Motor neuron (in vitro differentiated cells): ENCODE results near the gene DLGAP4. TPM values are rescaled to one million over a fixed set of nuclear protein-coding genes. Genes with fewer than 3 reads are reported as not detected.
A peak's percentile ranks its signal among the peaks of the same experiment; 100 is the strongest.
"Not testable (repeated sequence)": the region's sequence is repeated elsewhere in the genome, so short reads cannot be mapped to it uniquely, and the experiment has no call there.

ENCODE experiments used
- ATAC-seq, 8 experiments: fragments of 200-7000 bp; cut with Tn5 transposase; replicated peaks in 6 of 8; 2 replicates each; pipeline ENCODE4 v1.8.0; 2021; ENCODE audit warnings: mild to moderate bottlenecking in 8 of 8, moderate library complexity in 8 of 8
- H3K27ac ChIP-seq, 2 donors: fragments of 250-450 bp; sonication (Bioruptor Pico); 2 replicates each; pipeline ENCODE4 v1.9.0; 2021; ENCODE audit warnings: antibody characterized with exemption in 2 of 2, mild to moderate bottlenecking in 2 of 2, moderate library complexity in 1 of 2
- H3K4me1 ChIP-seq, 2 donors: fragments of 250-450 bp; sonication (Bioruptor Pico); replicated peaks in 1 of 2; 2 replicates each; pipeline ENCODE4 v1.6.1; 2021; ENCODE audit warnings: antibody characterized with exemption in 2 of 2, mild to moderate bottlenecking in 2 of 2, moderate library complexity in 1 of 2
- H3K4me3 ChIP-seq, 5 donors: fragments of 250-450 bp; sonication (Bioruptor Pico); 2 replicates each; pipeline ENCODE4 v1.9.0; 2021; ENCODE audit warnings: antibody characterized with exemption in 5 of 5, mild to moderate bottlenecking in 5 of 5, moderate library complexity in 4 of 5
- WGBS, 10 experiments: fragments of 450-650 bp; shearing (Covaris generic); methylation state at CpG; one replicate each; pipeline ENCODE4 v1.0.0; 2022; 5-methylcytosine and 5-hydroxymethylcytosine counted together
- in situ Hi-C, 9 experiments: fragments of 400-800 bp; cut with MboI; loops; one replicate each; pipeline ENCODE4 v1.15.0; 2021; ENCODE audit warnings: low sequenced_read_pairs in 9 of 9, low pct_unique_long_range_greater_than_20kb in 2 of 9; ENCODE audit not compliant: unreplicated experiment in 9 of 9
- total RNA-seq, 8 experiments: library from RNA; unstranded; fragments of 300-600 nt; gene quantifications; 2 replicates each; pipeline versions ENCODE4 v1.2.3 to v1.2.4, GENCODE V29; 2022

The DLGAP4 gene
- total RNA-seq, 8 experiments from 2014 or later, result 13.3 to 51.8 (median 40.0) TPM

DNA sequence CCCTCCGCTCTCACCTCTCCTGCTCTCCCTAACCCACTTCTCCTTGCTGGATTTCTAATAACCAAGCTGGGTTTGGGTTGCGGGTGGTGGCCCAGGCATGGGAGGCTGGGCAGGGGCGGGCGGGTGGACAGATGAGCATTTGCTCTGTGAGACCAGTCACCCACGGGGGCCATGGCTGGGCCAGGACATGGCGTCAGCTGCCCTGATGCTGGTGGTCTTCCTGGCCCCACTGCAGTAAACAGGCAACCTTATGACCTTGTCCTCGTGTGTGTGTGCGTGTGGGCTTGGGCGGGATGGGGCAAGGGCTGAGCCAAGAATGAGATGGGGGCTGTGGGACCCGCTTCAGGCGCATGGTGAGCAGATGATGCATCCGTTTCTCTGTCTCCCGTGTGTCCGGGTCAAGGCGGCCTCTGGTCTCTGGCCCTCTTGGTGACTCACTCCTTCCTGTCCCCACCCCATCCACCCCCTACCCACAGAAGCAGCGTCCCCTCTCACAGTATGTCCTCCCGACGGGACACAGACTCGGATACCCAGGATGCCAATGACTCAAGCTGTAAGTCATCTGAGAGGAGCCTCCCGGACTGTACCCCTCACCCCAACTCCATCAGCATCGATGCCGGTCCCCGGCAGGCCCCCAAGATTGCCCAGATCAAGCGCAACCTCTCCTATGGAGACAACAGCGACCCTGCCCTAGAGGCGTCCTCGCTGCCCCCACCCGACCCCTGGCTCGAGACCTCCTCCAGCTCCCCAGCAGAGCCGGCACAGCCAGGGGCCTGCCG is 193.8 kb downstream of the DLGAP4 start:
- in situ Hi-C loops, result no loop called here
- peak in 1 of 8 experiments; percentile 13 for ATAC-seq
- 20 to 100% (median 100%) methylated on average over 1 of the region's 31 CpGs; no CpG with 5 or more reads in 7 of the 10 experiments for WGBS, 10 experiments
- Histone ChIP-seq H3K27ac (no peak overlapping the region), H3K4me1 (no peaks in the 10 kb centered on the region), H3K4me3 (no peak overlapping the region)

GRCh38 chr20:36501367-36502006 is 195.3 kb downstream of the DLGAP4 start:
- Histone ChIP-seq H3K4me3 (no peak overlapping the region), H3K27ac (no peak overlapping the region), H3K4me1 (no peaks in the 10 kb centered on the region)
- in situ Hi-C loops, result no loop called here
- ATAC-seq, result no peak
- WGBS, 10 experiments, result 71 to 100% (median 96%) methylated on average over 1 to 2 of the region's 3 CpGs; no CpG with 5 or more reads in 4 of the 10 experiments

GRCh38 chr20:36504295-36504694 is 198.2 kb downstream of the DLGAP4 start:
- WGBS, 10 experiments, result 82 to 100% (median 100%) methylated on average over 1 to 4 of the region's 4 CpGs; no CpG with 5 or more reads in 1 of the 10 experiments

GRCh38 chr20:36506253-36506652 is 200.1 kb downstream of the DLGAP4 start:
- Histone ChIP-seq H3K4me3 (no peak overlapping the region), H3K4me1 (no peaks in the 10 kb centered on the region), H3K27ac (no peak overlapping the region)
- peak in 3 of 8 experiments; percentile 39 to 83 (median 46) for ATAC-seq
- WGBS, 10 experiments, result 60 to 80% (median 75%) methylated on average over 1 of the region's 1 CpG; no CpG with 5 or more reads in 7 of the 10 experiments
- in situ Hi-C loops, result no loop called here

More at GRCh38 chr20:36504295-36504694, 198.2 kb downstream of the DLGAP4 start:
- Histone ChIP-seq H3K4me3 (no peak overlapping the region), H3K4me1 (no peaks in the 10 kb centered on the region), H3K27ac (no peak overlapping the region)
- in situ Hi-C loops, result no loop called here
- ATAC-seq, result no peak

GRCh38 chr20:36507746-36508145 is 201.6 kb downstream of the DLGAP4 start:
- H3K27ac ChIP-seq, result no peak overlapping the region
- in situ Hi-C loops, result no loop called here
- no peak overlapping the region for H3K4me3 ChIP-seq
- ATAC-seq, result no peak
- H3K4me1 ChIP-seq, result no peaks in the 10 kb centered on the region
- WGBS, 10 experiments, result 71 to 100% (median 100%) methylated on average over 1 to 4 of the region's 6 CpGs; no CpG with 5 or more reads in 2 of the 10 experiments

- H3K4me3 ChIP-seq, result no peak overlapping the region
- in situ Hi-C loops, result no loop called here
- WGBS, 10 experiments, result 91 to 100% (median 97%) methylated on average over 3 to 14 of the region's 17 CpGs; no CpG with 5 or more reads in 1 of the 10 experiments
- H3K4me1 ChIP-seq, result no peaks in the 10 kb centered on the region
- H3K27ac ChIP-seq, result no peak overlapping the region
- no peak for ATAC-seq
Measured at GRCh38 chr20:36519012-36519719, 213.0 kb downstream of the DLGAP4 start.

GRCh38 chr20:36519944-36520343 is 213.8 kb downstream of the DLGAP4 start:
- in situ Hi-C loops, result no loop called here
- 20 to 100% (median 90%) methylated on average over 1 to 2 of the region's 2 CpGs; no CpG with 5 or more reads in 1 of the 10 experiments for WGBS, 10 experiments
- peak in 1 of 8 experiments; percentile 25 for ATAC-seq
- no peak overlapping the region for H3K27ac ChIP-seq
- H3K4me1 ChIP-seq, result no peaks in the 10 kb centered on the region
- no peak overlapping the region for H3K4me3 ChIP-seq

GRCh38 chr20:36521526-36521925 is 215.4 kb downstream of the DLGAP4 start:
- in situ Hi-C loops, result no loop called here
- Histone ChIP-seq H3K4me3 (no peak overlapping the region), H3K27ac (no peak overlapping the region), H3K4me1 (no peaks in the 10 kb centered on the region)
- WGBS, 10 experiments, result 75 to 100% (median 85%) methylated on average over 1 of the region's 1 CpG; no CpG with 5 or more reads in 2 of the 10 experiments
- no peak for ATAC-seq

- ATAC-seq, in situ Hi-C loops, H3K27ac ChIP-seq, H3K4me3 ChIP-seq, H3K4me1 ChIP-seq: not testable (repeated sequence)
- 92 to 100% (median 96%) methylated on average over 2 to 5 of the region's 7 CpGs; no CpG with 5 or more reads in 5 of the 10 experiments for WGBS, 10 experiments
Measured at GRCh38 chr20:36522412-36522811, 216.3 kb downstream of the DLGAP4 start.

GRCh38 chr20:36523341-36523740 is 217.2 kb downstream of the DLGAP4 start:
- 84 to 100% (median 96%) methylated on average over 2 to 3 of the region's 3 CpGs for WGBS, 10 experiments
- H3K4me1 ChIP-seq, result no peaks in the 10 kb centered on the region
- no peak overlapping the region for H3K4me3 ChIP-seq
- no peak overlapping the region for H3K27ac ChIP-seq
- ATAC-seq, result no peak
- in situ Hi-C loops, result no loop called here

GRCh38 chr20:36525620-36526365 is 219.7 kb downstream of the DLGAP4 start:
- in situ Hi-C loops, result no loop called here
- no peak for ATAC-seq
- WGBS, 10 experiments, result 90 to 100% (median 99%) methylated on average over 1 to 8 of the region's 17 CpGs; no CpG with 5 or more reads in 6 of the 10 experiments
- no peak overlapping the region for H3K4me3 ChIP-seq
- H3K4me1 ChIP-seq, result no peaks in the 10 kb centered on the region
- H3K27ac ChIP-seq, result no peak overlapping the region

- Histone ChIP-seq H3K27ac (no peak overlapping the region), H3K4me1 (no peaks in the 10 kb centered on the region), H3K4me3 (no peak overlapping the region)
- in situ Hi-C loops, result no loop called here
- 85 to 100% (median 94%) methylated on average over 1 to 14 of the region's 29 CpGs; no CpG with 5 or more reads in 1 of the 10 experiments for WGBS, 10 experiments
- ATAC-seq, result no peak
Measured at GRCh38 chr20:36526521-36527011, 220.4 kb downstream of the DLGAP4 start.
